Mesothelial cell of epicardium (in vitro differentiated cells): ENCODE data around the gene ANO8. TPM values are rescaled to one million over a fixed set of nuclear protein-coding genes. Genes with fewer than 3 reads are reported as not detected.
A peak's percentile ranks its signal among the peaks of the same experiment; 100 is the strongest.

Experiments
- DNase-seq, 2 experiments: peaks; one replicate each; pipeline ENCODE4 v3.0.0; 2021; ENCODE audit warnings: low spot score in 2 of 2; ENCODE audit not compliant: unreplicated experiment in 2 of 2
- H3K27ac Mint-ChIP-seq: 2 replicates; pipeline ENCODE4 v1.8.0; 2021; ENCODE audit warnings: mixed read lengths
- H3K27me3 Mint-ChIP-seq: 2 replicates; pipeline ENCODE4 v1.8.0; 2021; ENCODE audit warnings: low read depth, mixed read lengths
- H3K36me3 Mint-ChIP-seq: 2 replicates; pipeline ENCODE4 v1.8.0; 2021; ENCODE audit warnings: mixed read lengths
- H3K4me1 Mint-ChIP-seq: 2 replicates; pipeline ENCODE4 v1.8.0; 2021; ENCODE audit warnings: mixed read lengths
- H3K4me3 Mint-ChIP-seq: 2 replicates; pipeline ENCODE4 v1.8.0; 2021; ENCODE audit warnings: mild to moderate bottlenecking, moderate library complexity, mixed read lengths
- H3K9me3 Mint-ChIP-seq: 2 replicates; pipeline ENCODE4 v1.8.0; 2021; ENCODE audit warnings: mixed read lengths
- CTCF ChIP-seq: fragments of 200-600 bp; sonication (generic); IDR thresholded peaks from one replicate; pipeline ENCODE4 v1.5.0; 2021; ENCODE audit warnings: antibody characterized with exemption; ENCODE audit not compliant: unreplicated experiment
- total RNA-seq: library from RNA; stranded (reverse); gene quantifications from 3 replicates; pipeline ENCODE4 v1.2.1, GENCODE V29; 2021

ANO8 gene
- total RNA-seq, result 42.1 to 43.7 TPM (median 43.5 TPM) in 3 replicates

GRCh38 chr19:17334414-17335409 lies at the start of gene ANO8:
TSS of gene ANO8 (minus strand) at chr19:17334855. CDS start at chr19:17334670, 185 bp downstream.
- peak within 1 kb of the TSS; percentile 84 for H3K27ac Mint-ChIP-seq
- peaks cover 10% of the 10 kb centered on the region for H3K36me3 Mint-ChIP-seq
- peak within 1 kb of the TSS; percentile 76 for H3K4me3 Mint-ChIP-seq
- H3K27me3 Mint-ChIP-seq, result peaks cover 9% of the 10 kb centered on the region
- H3K9me3 Mint-ChIP-seq, result no peaks in the 10 kb centered on the region
- no peak for TF ChIP-seq CTCF
- H3K4me1 Mint-ChIP-seq, result peaks cover 19% of the 10 kb centered on the region
- peak; percentile 89 to 93 for DNase-seq

DNA sequence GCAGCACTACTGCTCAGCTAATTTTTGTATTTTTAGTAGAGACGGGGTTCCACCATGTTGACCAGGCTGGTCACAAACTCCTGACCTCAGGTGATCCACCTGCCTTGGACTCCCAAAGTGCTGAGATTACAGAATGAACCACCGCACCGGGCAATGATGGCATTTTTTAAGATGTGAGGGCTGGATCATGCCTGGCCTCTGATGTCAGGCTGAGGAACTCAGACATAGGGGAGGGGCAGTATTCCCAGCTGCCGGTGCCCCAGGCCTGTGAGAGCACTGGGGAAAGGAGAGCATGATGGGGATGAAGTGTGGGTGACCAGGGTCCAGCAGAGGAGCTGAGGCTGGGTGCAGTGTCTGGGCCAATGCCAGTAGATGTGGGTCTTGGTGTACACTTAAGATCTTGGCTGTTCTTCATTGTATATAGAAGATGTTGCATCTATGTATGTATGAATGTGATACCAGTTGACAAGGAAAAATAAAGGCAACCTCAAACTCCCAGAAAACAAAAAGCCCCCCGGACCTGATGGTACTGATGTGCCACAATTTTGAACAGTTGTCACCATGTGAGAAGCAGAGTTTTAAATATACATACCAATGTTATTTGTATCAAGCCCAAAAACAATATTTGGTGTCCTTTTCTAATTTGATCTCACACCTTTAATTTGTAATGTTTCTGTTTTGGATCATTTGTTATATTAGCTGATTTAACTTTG lies 45.9 kb upstream of the ANO8 start:
- no peaks in the 10 kb centered on the region for H3K27me3 Mint-ChIP-seq
- H3K36me3 Mint-ChIP-seq, result no peaks in the 10 kb centered on the region
- no peak for DNase-seq
- H3K4me1 Mint-ChIP-seq, result peaks cover 10% of the 10 kb centered on the region
- H3K27ac Mint-ChIP-seq, result no peak overlapping the region
- H3K9me3 Mint-ChIP-seq, result peaks cover 6% of the 10 kb centered on the region
- no peak for TF ChIP-seq CTCF
- no peak overlapping the region for H3K4me3 Mint-ChIP-seq

- no peak overlapping the region for H3K4me3 Mint-ChIP-seq
- DNase-seq, result no peak
- peaks cover 6% of the 10 kb centered on the region for H3K9me3 Mint-ChIP-seq
- no peak for TF ChIP-seq CTCF
- H3K36me3 Mint-ChIP-seq, result no peaks in the 10 kb centered on the region
- no peak overlapping the region for H3K27ac Mint-ChIP-seq
- H3K4me1 Mint-ChIP-seq, result peaks cover 10% of the 10 kb centered on the region
- no peaks in the 10 kb centered on the region for H3K27me3 Mint-ChIP-seq
Measured at GRCh38 chr19:17379221-17379631, 44.6 kb upstream of the ANO8 start.

DNA sequence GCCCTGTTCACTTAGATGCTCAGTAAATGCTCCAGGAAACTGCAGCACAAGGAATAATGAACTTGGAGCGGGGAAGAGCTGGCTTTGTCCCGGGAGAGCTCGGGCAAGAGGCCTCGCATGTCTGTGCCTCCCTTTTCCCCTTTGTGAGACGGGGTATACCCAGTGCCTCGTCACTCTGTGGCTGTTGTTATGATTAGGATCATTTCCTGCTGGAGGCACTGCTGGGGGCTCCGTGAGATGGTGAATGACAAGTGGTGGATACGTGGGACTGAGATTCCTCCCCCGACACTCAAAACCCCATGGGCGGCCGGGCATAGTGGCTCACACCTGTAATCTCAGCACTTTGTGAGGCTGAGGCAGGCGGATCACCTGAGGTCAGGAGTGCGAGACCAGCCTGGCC lies 43.6 kb upstream of the ANO8 start:
- H3K27ac Mint-ChIP-seq, result no peak overlapping the region
- no peaks in the 10 kb centered on the region for H3K36me3 Mint-ChIP-seq
- H3K9me3 Mint-ChIP-seq, result peaks cover 6% of the 10 kb centered on the region
- H3K4me1 Mint-ChIP-seq, result peaks cover 10% of the 10 kb centered on the region
- no peak for DNase-seq
- TF ChIP-seq CTCF, result no peak
- H3K27me3 Mint-ChIP-seq, result no peaks in the 10 kb centered on the region
- H3K4me3 Mint-ChIP-seq, result no peak overlapping the region

DNA sequence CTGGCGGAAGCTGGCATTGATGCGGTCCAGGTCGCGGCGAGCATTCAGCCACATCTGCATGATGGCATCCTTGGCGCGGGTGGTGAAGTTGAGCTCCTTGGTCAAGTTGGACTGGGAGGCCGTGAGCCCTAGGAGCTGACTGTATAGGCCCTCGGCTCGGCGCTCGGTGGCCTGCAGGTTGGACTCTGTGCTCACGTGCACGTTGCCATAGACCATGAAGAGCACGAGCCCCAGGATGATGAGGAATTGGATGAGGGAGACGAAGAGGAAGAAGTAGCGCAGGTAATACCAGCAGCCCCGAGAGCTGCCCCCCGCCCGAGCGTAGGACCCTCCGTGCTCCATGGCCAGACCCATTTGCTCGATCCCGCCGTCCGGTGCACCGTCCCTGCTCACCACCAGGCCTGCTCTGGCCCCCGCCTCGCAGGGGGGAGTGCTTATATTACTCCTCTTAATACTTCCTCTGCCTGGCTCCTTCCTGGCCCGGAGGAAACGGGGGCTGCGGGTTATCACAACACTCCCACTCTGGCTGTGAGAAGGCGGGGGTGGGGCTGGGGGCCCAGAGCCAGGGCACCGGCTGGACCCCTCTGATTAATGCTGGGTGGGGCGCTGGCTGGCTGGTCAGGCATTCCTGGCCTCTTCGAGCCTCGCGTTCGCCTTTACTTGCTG lies 42.4 kb upstream of the ANO8 start, which contains the start of gene PLVAP:
PLVAP (minus strand) TSS at position 408 of the 666 bp plus-strand sequence; CDS start at position 354, 54 bp downstream.
- H3K4me3 Mint-ChIP-seq, result no peak within 1 kb of the TSS
- no peak within 1 kb of the TSS for H3K27ac Mint-ChIP-seq
- peaks cover 5% of the 10 kb centered on the region for H3K4me1 Mint-ChIP-seq
- no peaks in the 10 kb centered on the region for H3K36me3 Mint-ChIP-seq
- TF ChIP-seq CTCF, result no peak
- peaks cover 6% of the 10 kb centered on the region for H3K9me3 Mint-ChIP-seq
- no peaks in the 10 kb centered on the region for H3K27me3 Mint-ChIP-seq
- no peak for DNase-seq
